Measurements from ENCODE around the gene SLC6A13. TPM values are rescaled to one million over a fixed set of nuclear protein-coding genes. Genes with fewer than 3 reads are reported as not detected.

The SLC6A13 gene
- polyA plus RNA-seq, 3 donors: 0.03 to 0.34 (median 0.06) TPM

DNA sequence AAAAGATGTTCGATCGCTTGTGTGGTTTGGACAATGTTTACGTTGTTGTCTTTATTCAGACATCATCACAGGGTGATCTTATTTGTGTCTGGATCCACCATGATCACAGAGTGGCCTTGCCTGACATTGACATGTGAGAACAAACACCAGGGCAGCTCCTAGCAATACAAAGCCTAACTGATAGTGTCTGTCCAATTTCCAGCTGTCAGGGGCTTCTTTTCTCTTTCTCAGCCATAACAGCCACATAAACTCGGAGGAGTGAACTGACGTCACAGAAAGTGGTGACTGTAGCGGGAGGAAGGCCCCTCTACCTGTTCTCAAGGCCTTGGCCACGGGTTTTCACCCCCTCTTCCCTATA lies 5.8 kb upstream of the SLC6A13 start:
- WGBS, 3 donors: 29 to 69% (median 60%) methylated on average over 7 of the region's 7 CpGs
- H3K27ac ChIP-seq (ENCODE audit: low read depth, low read length): no peak overlapping the region

DNA sequence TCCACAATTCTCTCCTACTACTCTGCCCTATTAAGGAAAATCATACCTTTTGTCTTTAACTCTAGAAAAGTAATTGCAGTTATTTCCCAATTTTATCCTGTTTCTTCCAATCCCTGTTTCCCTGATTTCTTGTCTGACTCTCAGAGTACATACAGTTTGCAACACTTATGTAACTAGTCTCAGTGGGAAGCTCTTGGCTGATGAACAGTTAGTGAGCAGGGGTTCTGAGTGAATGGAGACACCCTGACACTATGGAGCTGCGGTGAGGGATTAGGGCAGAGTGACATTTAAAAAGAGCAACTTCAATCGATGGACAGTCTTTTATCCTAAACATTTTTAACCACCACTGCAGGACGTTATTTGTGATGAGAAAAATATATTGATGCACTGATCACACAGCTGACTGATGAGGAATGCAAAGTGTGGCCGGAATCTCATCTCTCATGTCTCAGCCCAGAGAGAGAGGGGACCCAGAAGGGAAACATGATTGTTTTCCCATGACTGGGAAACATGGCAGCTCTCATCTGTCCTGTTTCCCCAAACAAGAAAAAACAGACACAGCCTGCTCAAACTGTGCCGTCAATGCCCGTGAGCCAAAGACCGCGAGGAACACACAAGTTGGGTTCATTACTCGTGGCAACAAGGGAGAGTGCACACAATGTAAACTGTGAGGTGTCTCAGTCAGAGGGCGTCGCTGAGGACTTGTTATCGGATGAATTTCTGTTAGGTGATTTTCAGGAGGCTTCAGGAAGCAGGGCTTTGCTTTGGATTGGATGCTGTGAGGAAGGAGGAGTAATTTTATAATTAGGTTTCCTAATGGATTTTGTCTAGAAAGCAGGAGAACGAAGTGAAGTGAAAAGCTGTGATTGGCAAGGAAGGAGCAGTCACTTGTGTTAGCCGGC lies 5.2 kb upstream of the SLC6A13 start:
- no peak overlapping the region for H3K27ac ChIP-seq (ENCODE audit: low read depth, low read length)
- WGBS, 3 donors: 22 to 60% (median 58%) methylated on average over 14 of the region's 14 CpGs

- H3K27ac ChIP-seq (ENCODE audit: low read depth, low read length): no peak overlapping the region
- WGBS, 3 donors: 30 to 32% (median 32%) methylated on average over 3 of the region's 3 CpGs
Measured at GRCh38 chr12:265096-265495, 2.5 kb upstream of the SLC6A13 start.

- 70 to 73% (median 71%) methylated on average over 3 of the region's 3 CpGs for WGBS, 3 donors
Measured at GRCh38 chr12:264269-264668, 1.6 kb upstream of the SLC6A13 start.

DNA sequence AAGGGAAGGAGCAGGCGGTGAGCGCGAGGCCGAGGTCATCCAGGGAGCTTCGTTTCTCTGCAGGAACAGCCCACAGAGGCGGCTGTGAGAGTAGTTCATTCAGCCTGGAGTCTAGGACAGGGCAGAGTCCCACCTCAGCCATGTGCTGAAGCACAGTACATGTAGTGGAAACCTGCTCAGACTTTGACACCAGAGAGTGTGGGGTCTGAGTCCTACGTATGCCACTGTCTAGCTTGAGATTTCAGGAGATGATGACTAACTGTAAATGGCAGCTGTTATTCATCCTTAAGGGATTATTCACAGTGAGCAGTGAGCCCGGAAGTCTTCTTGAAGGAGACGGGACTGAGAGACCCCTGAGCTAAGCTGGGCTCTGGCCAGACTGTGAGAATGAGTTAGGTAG lies 938 bp upstream of the SLC6A13 start:
- WGBS, 3 donors: 80 to 86% (median 84%) methylated on average over 9 of the region's 9 CpGs

More at GRCh38 chr12:264269-264668, 1.6 kb upstream of the SLC6A13 start:
- H3K27ac ChIP-seq (ENCODE audit: low read depth, low read length): no peak overlapping the region

DNA sequence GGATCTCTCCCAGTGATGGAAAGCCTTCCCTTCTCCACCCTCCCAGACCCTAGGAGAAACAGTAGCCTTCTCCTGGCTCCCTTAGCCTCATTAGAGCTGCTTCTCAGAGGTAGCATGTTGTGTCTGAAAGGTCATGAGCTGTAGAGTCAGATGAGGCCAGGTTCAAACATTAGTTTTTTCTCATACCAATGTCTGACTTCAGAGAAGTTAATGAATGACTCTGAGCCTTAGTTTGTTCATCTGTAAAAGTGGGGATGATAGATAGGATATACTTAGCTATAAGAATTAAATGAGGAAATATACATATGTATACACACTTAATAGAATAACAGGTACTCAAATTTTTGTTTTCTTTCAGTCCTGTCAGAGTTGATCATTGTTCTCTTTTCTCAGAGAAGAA lies 523 bp downstream of the SLC6A13 start:
- H3K27ac ChIP-seq (ENCODE audit: low read depth, low read length): no peak overlapping the region

More for the DNA sequence above, 938 bp upstream of the SLC6A13 start:
- H3K27ac ChIP-seq (ENCODE audit: low read depth, low read length): no peak overlapping the region

GRCh38 chr12:257521-258321 lies 4.9 kb downstream of the SLC6A13 start:
- H3K27ac ChIP-seq (ENCODE audit: low read depth, low read length): no peak overlapping the region
- WGBS, 3 donors: 69 to 72% (median 69%) methylated on average over 14 of the region's 14 CpGs

DNA sequence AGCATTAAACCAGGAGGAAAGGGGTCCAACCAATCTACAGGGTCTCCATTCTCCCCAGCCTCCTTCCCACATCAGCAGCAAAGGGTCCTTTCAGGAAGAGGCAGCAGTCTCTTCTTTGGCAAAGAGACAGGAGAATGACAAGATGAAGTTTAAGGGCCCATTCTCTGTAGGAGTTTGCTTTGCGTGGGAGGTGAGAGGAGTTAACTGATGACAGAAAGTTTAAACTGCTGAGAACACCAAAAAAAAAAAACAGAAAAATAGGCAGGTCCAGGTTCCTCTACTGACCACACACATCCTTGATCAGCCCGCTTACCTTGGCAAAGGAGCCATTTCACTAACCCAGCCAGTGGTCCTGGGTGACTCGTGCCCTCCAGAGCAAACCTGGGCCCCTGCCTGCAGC lies 5.7 kb downstream of the SLC6A13 start:
- 51 to 70% (median 69%) methylated on average over 3 of the region's 3 CpGs for WGBS, 3 donors

DNA sequence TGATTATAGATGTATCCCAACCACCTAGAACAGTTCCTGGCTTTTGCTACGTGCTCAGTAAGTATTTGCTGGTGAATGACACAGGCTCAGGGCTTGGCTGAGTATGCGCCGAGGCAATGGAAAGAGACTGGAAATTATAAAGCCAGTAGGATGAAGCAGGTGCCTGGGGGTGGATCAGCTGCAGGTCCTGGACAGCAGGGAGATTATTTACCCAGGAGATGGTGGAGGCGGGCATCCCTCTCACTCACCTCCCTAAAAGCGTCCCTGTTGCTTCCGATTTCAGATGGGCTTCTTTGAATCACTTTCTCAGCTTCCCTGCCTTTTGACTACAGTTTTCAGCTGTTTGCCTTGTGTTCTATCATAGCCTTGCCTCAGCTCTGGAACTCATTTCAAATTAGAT lies 6.4 kb downstream of the SLC6A13 start:
- 91 to 95% (median 94%) methylated on average over 6 of the region's 6 CpGs for WGBS, 3 donors
- H3K27ac ChIP-seq (ENCODE audit: low read depth, low read length): no peak overlapping the region

More for the DNA sequence above, 5.7 kb downstream of the SLC6A13 start:
- H3K27ac ChIP-seq (ENCODE audit: low read depth, low read length): no peak overlapping the region

GRCh38 chr12:254912-255311 lies 7.7 kb downstream of the SLC6A13 start:
- no peak overlapping the region for H3K27ac ChIP-seq (ENCODE audit: low read depth, low read length)
- WGBS, 3 donors: 78 to 91% (median 84%) methylated on average over 9 of the region's 9 CpGs

DNA sequence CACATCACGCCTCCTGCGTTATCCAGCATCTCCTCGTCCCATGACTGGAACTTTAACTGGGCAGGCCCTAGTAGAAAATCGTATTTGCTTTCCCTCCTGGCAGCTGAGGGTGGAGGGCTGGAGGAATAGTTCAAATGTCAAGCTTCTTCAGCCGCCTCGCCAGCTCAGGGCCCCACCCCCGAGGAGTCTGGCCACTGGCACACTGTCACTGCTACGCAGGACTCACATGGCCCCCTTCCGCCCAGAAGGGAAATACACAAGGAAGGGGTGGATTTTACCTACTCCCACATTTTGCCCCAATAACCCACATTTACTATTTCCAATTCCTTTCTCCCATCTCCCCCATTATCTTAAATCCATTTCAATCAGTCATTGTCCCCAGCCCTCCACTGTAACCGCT lies 8.6 kb downstream of the SLC6A13 start:
- WGBS, 3 donors: 57 to 79% (median 70%) methylated on average over 9 to 10 of the region's 10 CpGs
- no peak overlapping the region for H3K27ac ChIP-seq (ENCODE audit: low read depth, low read length)

- WGBS, 3 donors: 74 to 82% (median 77%) methylated on average over 12 of the region's 12 CpGs
- H3K27ac ChIP-seq (ENCODE audit: low read depth, low read length): no peak overlapping the region
Measured at GRCh38 chr12:253116-253831, 9.4 kb downstream of the SLC6A13 start.

DNA sequence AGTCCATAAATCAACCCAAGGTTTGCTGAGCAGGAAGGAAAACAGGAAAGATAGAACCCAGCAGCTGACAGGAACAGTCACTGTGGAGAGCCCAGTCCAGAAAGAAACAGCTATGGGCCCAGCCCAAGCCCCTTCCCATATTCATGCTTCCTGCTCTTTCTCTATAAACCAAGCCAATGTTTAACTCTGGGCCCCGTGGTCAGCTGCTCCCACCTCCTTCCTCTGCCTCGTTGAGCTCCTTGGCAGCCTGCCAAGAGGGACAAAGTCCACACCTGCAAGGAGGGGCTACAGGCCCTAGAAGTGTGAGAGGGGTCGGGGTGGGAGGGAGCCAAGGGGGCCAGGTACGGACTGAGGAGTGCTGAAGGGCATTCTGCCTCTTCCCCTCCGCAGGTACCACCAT lies 10.0 kb downstream of the SLC6A13 start:
- 33 to 46% (median 40%) methylated on average over 5 of the region's 5 CpGs for WGBS, 3 donors
- no peak overlapping the region for H3K27ac ChIP-seq (ENCODE audit: low read depth, low read length)

- whole genome bisulfite sequencing, 3 donors: 86 to 87% (median 87%) methylated on average over 3 of the region's 3 CpGs
- H3K27ac ChIP-seq (ENCODE audit: low read depth, low read length): no peak overlapping the region
Measured at GRCh38 chr12:247271-247670, 15.4 kb downstream of the SLC6A13 start.

DNA sequence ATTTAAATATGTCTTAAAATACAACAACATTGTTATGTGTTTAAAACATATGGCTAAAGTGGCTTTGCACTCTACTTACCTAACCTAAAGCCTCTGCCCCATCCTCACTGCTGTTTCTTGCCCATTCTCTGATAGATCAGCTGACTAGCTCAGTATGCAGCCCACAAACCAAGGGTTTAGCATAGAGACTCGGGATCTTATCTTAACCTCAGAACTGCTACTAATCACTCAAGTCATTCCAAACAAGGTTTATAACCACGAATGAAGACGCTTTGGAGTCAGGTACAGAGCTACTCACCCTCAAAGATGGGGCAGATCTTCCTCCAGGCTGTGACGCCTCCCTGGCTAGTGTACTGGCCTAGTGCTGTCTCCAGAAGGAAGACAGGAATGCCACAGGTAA lies 19.3 kb downstream of the SLC6A13 start:
- 57 to 60% (median 57%) methylated on average over 4 of the region's 4 CpGs for WGBS, 3 donors
- H3K27ac ChIP-seq (ENCODE audit: low read depth, low read length): no peak overlapping the region

DNA sequence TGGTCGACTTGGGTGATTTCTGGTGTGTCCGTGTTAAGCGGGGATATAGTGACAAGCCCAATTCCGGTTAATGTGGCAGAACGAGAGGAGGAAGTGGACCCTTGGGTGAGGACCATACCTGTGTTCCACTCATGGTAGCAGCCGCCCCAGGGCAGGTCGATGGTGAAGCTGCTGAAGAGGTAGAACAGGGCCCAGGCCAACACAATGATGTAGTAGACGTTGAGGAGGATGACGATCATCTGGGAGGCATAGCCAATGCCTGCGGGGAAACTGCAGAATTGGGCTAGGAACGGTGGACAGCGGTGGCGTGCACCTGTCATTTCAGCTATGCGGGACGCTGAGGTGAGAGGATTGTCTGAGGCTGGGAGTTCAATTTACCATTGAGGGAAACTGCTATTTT lies 20.1 kb downstream of the SLC6A13 start:
- WGBS, 3 donors: 93 to 95% (median 94%) methylated on average over 15 of the region's 15 CpGs
- H3K27ac ChIP-seq (ENCODE audit: low read depth, low read length): no peak overlapping the region

DNA sequence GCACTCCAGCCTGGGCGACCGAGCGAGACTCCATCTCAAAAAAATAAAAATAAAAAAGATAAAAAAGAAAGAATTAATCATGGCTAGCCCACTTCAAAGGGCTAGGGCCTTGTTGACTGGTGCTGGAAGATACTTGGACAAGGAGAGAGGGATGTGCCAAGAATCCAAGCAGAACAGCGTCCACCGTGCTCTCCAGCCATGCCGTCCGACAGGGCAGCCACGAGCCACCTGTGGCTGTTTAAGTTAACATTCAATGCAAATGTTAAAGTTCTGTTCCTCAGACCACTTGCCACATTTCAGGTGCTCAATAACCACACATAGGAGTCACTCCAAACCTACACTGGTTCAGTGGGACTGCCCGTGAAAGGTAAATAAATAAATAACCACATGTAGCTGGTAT lies 21.4 kb downstream of the SLC6A13 start:
- WGBS, 3 donors: 92 to 93% (median 92%) methylated on average over 9 of the region's 9 CpGs
- H3K27ac ChIP-seq (ENCODE audit: low read depth, low read length): no peak overlapping the region

GRCh38 chr12:240566-240965 lies 22.1 kb downstream of the SLC6A13 start:
- 87 to 90% (median 88%) methylated on average over 9 of the region's 9 CpGs for WGBS, 3 donors
- H3K27ac ChIP-seq (ENCODE audit: low read depth, low read length): no peak overlapping the region

Data from adipose tissue (tissue), 3 donors.